Nephron (organoid): ENCODE measurements around the gene TBC1D10B.
"Not testable (repeated sequence)": the region's sequence is repeated elsewhere in the genome, so short reads cannot be mapped to it uniquely, and the experiment has no call there.

Experiments
- H3K27ac Mint-ChIP-seq, 3 experiments: 2 replicates each; pipeline ENCODE4 v1.8.0; 2020; ENCODE audit warnings: mixed read lengths in 3 of 3, mild to moderate bottlenecking in 2 of 3, moderate library complexity in 1 of 3
- H3K27me3 Mint-ChIP-seq: 2 replicates; pipeline ENCODE4 v1.8.0; 2021; ENCODE audit warnings: low read depth, mild to moderate bottlenecking, moderate library complexity, mixed read lengths
- H3K36me3 Mint-ChIP-seq: 2 replicates; pipeline ENCODE4 v1.8.0; 2020; ENCODE audit warnings: low read depth, mixed read lengths
- H3K4me1 Mint-ChIP-seq: 2 replicates; pipeline ENCODE4 v1.8.0; 2020; ENCODE audit warnings: mixed read lengths
- H3K4me3 Mint-ChIP-seq, 3 experiments: 2 replicates each; pipeline ENCODE4 v1.8.0; 2020; ENCODE audit warnings: mild to moderate bottlenecking in 3 of 3, mixed read lengths in 3 of 3, moderate library complexity in 2 of 3
- H3K9me3 Mint-ChIP-seq: 2 replicates; pipeline ENCODE4 v1.8.0; 2020; ENCODE audit warnings: mixed read lengths
- CTCF ChIP-seq, 3 experiments: fragments of 200-600 bp; sonication (generic); IDR thresholded peaks; one replicate each; pipeline ENCODE4 v1.5.0; 2021; ENCODE audit warnings: antibody characterized with exemption in 3 of 3; ENCODE audit not compliant: unreplicated experiment in 3 of 3

The TBC1D10B gene

GRCh38 chr16:30335598-30336474 is 34.5 kb downstream of the TBC1D10B start:
- peak overlapping the region; percentile 55 to 86 (median 85) for H3K27ac Mint-ChIP-seq
- H3K4me3 Mint-ChIP-seq, result peak overlapping the region; percentile 78 to 84 (median 83)
- H3K9me3 Mint-ChIP-seq, result no peaks in the 10 kb centered on the region
- no peak for TF ChIP-seq CTCF (IDR thresholded peaks at IDR 0.05; ENCODE audit: unreplicated experiment in 3 of 3)
- no peaks in the 10 kb centered on the region for H3K27me3 Mint-ChIP-seq
- H3K36me3 Mint-ChIP-seq, result no peaks in the 10 kb centered on the region
- peaks cover 5% of the 10 kb centered on the region for H3K4me1 Mint-ChIP-seq

- H3K4me3 Mint-ChIP-seq, result peak overlapping the region; percentile 78 to 84 (median 83)
- not testable (repeated sequence) for H3K4me1 Mint-ChIP-seq, H3K27me3 Mint-ChIP-seq, H3K9me3 Mint-ChIP-seq, H3K36me3 Mint-ChIP-seq
- peak overlapping the region; percentile 55 to 86 (median 85) for H3K27ac Mint-ChIP-seq
These were observed 35.2 kb downstream of the TBC1D10B start for GRCh38 chr16:30335028-30335597.

- H3K36me3 Mint-ChIP-seq, H3K9me3 Mint-ChIP-seq, H3K4me1 Mint-ChIP-seq, H3K27me3 Mint-ChIP-seq: not testable (repeated sequence)
- H3K4me3 Mint-ChIP-seq, result peak overlapping the region; percentile 90 to 98 (median 98)
- H3K27ac Mint-ChIP-seq, result peak overlapping the region; percentile 85 to 95 (median 92)
These were observed 35.8 kb downstream of the TBC1D10B start for GRCh38 chr16:30334473-30334989.

- not testable (repeated sequence) for H3K4me3 Mint-ChIP-seq, H3K27ac Mint-ChIP-seq, H3K36me3 Mint-ChIP-seq, H3K9me3 Mint-ChIP-seq, H3K4me1 Mint-ChIP-seq, H3K27me3 Mint-ChIP-seq
These were observed 46.1 kb downstream of the TBC1D10B start for GRCh38 chr16:30324220-30324619.

GRCh38 chr16:30318647-30319046 is 51.6 kb downstream of the TBC1D10B start:
- H3K4me3 Mint-ChIP-seq, H3K4me1 Mint-ChIP-seq, H3K27ac Mint-ChIP-seq, H3K9me3 Mint-ChIP-seq, H3K27me3 Mint-ChIP-seq: not testable (repeated sequence)
- H3K36me3 Mint-ChIP-seq, result peaks cover 12% of the 10 kb centered on the region

- H3K4me1 Mint-ChIP-seq, result peaks cover 15% of the 10 kb centered on the region
- not testable (repeated sequence) for H3K4me3 Mint-ChIP-seq, H3K27ac Mint-ChIP-seq, H3K9me3 Mint-ChIP-seq, H3K36me3 Mint-ChIP-seq, H3K27me3 Mint-ChIP-seq
These were observed 59.4 kb downstream of the TBC1D10B start for GRCh38 chr16:30310937-30311336.

GRCh38 chr16:30309255-30309654 is 61.0 kb downstream of the TBC1D10B start:
- H3K27ac Mint-ChIP-seq, H3K9me3 Mint-ChIP-seq, H3K27me3 Mint-ChIP-seq, H3K36me3 Mint-ChIP-seq, H3K4me3 Mint-ChIP-seq: not testable (repeated sequence)
- H3K4me1 Mint-ChIP-seq, result peaks cover 13% of the 10 kb centered on the region
